ENCODE measurements around the gene ANKRD10.

GRCh38 chr13:110838116-110838515 is 76.8 kb downstream of the ANKRD10 start:
- TF ChIP-seq, protein P1, sequence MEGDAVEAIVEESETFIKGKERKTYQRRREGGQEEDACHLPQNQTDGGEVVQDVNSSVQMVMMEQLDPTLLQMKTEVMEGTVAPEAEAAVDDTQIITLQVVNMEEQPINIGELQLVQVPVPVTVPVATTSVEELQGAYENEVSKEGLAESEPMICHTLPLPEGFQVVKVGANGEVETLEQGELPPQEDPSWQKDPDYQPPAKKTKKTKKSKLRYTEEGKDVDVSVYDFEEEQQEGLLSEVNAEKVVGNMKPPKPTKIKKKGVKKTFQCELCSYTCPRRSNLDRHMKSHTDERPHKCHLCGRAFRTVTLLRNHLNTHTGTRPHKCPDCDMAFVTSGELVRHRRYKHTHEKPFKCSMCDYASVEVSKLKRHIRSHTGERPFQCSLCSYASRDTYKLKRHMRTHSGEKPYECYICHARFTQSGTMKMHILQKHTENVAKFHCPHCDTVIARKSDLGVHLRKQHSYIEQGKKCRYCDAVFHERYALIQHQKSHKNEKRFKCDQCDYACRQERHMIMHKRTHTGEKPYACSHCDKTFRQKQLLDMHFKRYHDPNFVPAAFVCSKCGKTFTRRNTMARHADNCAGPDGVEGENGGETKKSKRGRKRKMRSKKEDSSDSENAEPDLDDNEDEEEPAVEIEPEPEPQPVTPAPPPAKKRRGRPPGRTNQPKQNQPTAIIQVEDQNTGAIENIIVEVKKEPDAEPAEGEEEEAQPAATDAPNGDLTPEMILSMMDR (IDR thresholded peaks at IDR 0.05), result no peak
- TF ChIP-seq POLR2A (IDR thresholded peaks at IDR 0.05), result no peak
